Upper lobe of left lung (tissue), 6 donors: ENCODE results near the gene BGLAP. TPM values are rescaled to one million over a fixed set of nuclear protein-coding genes. Genes with fewer than 3 reads are reported as not detected.

Experiments
- ATAC-seq, 2 donors: fragments of 200-7000 bp; cut with Tn5 transposase; one replicate each; pipeline ENCODE4 v1.9.1; 2022; ENCODE audit warnings: mild to moderate bottlenecking in 2 of 2, moderate library complexity in 2 of 2; ENCODE audit not compliant: low FRiP score in 2 of 2
- DNase-seq, 2 donors: peaks; one replicate each; pipeline ENCODE4 v3.0.0-alpha.2; 2019 to 2020
- H3K27ac ChIP-seq, 4 donors: fragments of 200-600 bp; sonication (generic); one replicate each; pipeline ENCODE4 v1.5.1; 2016 to 2019
- H3K27me3 ChIP-seq, 4 donors: fragments of 200-600 bp; sonication (generic); one replicate each; pipeline ENCODE4 v1.5.1; 2017 to 2019
- H3K36me3 ChIP-seq, 4 donors: fragments of 200-600 bp; sonication (generic); one replicate each; pipeline ENCODE4 v1.5.1; 2016 to 2019
- H3K4me1 ChIP-seq, 4 donors: fragments of 200-600 bp; sonication (generic); one replicate each; pipeline ENCODE4 v1.5.1; 2018 to 2019
- H3K4me3 ChIP-seq, 4 donors: fragments of 200-600 bp; sonication (generic); one replicate each; pipeline ENCODE4 v1.5.1; 2017 to 2019; ENCODE audit warnings: mild to moderate bottlenecking in 2 of 4, moderate library complexity in 1 of 4
- H3K9me3 ChIP-seq, 4 donors: fragments of 200-600 bp; sonication (generic); one replicate each; pipeline ENCODE4 v1.5.1; 2018 to 2019
- EP300 ChIP-seq, 4 donors: sonication (generic); formaldehyde crosslinking; IDR thresholded peaks; one replicate each; pipeline ENCODE4 v1.5.1; 2017; ENCODE audit warnings: antibody characterized with exemption in 4 of 4, control low read depth in 2 of 4
- POLR2A ChIP-seq, 4 donors: fragments of 450-650 bp; IDR thresholded peaks; one replicate each; pipeline ENCODE4 v1.5.1; 2016 to 2017; ENCODE audit warnings: antibody characterized with exemption in 4 of 4, mild to moderate bottlenecking in 2 of 4
- POLR2AphosphoS5 ChIP-seq, 2 donors: sonication (generic); formaldehyde crosslinking; IDR thresholded peaks; one replicate each; pipeline ENCODE4 v1.5.1; 2017; ENCODE audit warnings: antibody characterized with exemption in 2 of 2
- WGBS, 2 donors: methylation state at CpG; one replicate each; pipeline ENCODE4 v1.1.5; 2017 to 2018; 5-methylcytosine and 5-hydroxymethylcytosine counted together
- total RNA-seq, 6 donors: library from RNA; depleted of rRNA in 4 of 6; stranded (reverse); fragments of >200 nt in 4 of 6; gene quantifications; one replicate each; pipeline versions ENCODE4 v1.1.0 to v1.2.1, GENCODE V29; 2016 to 2021
- TF ChIP-seq, protein P1 (sequence below), 6 experiments: fragments of 450-650 bp in 4 of 6; fragments of 200-600 bp in 2 of 6; sonication (generic) in 2 of 6; IDR thresholded peaks; one replicate each; pipeline ENCODE4 v1.5.1; 2016 to 2019; ENCODE audit warnings: antibody characterized with exemption in 6 of 6
- donor health status: DM: no; HTN: no; CAD: no; lungs with moderate emphysema.
- donor health status: DM: no; HTN: yes; CAD: no; lungs with severe emphysema.

Gene BGLAP
- total RNA-seq, 6 donors from 2014 or later, result 0.69 to 31.4 (median 1.9) TPM; not detected in 1

DNA sequence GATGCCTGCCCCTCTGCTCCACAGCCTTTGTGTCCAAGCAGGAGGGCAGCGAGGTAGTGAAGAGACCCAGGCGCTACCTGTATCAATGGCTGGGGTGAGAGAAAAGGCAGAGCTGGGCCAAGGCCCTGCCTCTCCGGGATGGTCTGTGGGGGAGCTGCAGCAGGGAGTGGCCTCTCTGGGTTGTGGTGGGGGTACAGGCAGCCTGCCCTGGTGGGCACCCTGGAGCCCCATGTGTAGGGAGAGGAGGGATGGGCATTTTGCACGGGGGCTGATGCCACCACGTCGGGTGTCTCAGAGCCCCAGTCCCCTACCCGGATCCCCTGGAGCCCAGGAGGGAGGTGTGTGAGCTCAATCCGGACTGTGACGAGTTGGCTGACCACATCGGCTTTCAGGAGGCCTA, 754 bp downstream of the BGLAP start:
- Histone ChIP-seq H3K9me3 (no peaks in the 10 kb centered on the region), H3K36me3 (peaks cover 13 to 46% (median 29%) of the 10 kb centered on the region in 4 donors), H3K27me3 (peaks cover 0 to 8% (median 0%) of the 10 kb centered on the region in 4 donors), H3K4me3 (no peak overlapping the region), H3K4me1 (peaks cover 13 to 30% (median 27%) of the 10 kb centered on the region in 4 donors), H3K27ac (no peak overlapping the region)
- TF ChIP-seq POLR2A (IDR thresholded peaks at IDR 0.05) (no peak), POLR2AphosphoS5 (IDR thresholded peaks at IDR 0.05) (no peak)
- ATAC-seq (no peak), DNase-seq (no peak)
- 83 to 88% methylated on average over 5 to 10 of the region's 10 CpGs for WGBS, 2 donors

DNA sequence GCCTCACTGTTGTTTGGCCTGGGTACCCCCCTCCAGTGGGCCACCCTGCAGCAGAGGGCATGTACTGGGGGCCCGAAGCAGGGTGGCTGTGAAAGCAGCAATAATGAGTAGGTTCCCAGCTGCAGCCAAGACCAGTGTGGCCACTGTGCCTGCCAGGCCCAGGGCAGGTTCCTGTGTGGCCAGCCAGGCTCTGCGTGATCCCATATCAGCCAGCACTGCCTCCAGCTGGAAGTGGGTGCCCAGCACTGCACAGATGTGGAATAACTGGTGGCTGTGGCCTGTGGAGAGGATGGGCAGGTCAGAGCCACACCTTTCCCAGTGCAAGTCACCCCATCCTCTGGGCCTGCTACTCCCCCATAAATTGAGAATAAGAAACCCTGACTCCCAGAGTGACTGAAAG, 2.1 kb downstream of the BGLAP start:
- ATAC-seq, result no peak
- TF ChIP-seq, protein P1, sequence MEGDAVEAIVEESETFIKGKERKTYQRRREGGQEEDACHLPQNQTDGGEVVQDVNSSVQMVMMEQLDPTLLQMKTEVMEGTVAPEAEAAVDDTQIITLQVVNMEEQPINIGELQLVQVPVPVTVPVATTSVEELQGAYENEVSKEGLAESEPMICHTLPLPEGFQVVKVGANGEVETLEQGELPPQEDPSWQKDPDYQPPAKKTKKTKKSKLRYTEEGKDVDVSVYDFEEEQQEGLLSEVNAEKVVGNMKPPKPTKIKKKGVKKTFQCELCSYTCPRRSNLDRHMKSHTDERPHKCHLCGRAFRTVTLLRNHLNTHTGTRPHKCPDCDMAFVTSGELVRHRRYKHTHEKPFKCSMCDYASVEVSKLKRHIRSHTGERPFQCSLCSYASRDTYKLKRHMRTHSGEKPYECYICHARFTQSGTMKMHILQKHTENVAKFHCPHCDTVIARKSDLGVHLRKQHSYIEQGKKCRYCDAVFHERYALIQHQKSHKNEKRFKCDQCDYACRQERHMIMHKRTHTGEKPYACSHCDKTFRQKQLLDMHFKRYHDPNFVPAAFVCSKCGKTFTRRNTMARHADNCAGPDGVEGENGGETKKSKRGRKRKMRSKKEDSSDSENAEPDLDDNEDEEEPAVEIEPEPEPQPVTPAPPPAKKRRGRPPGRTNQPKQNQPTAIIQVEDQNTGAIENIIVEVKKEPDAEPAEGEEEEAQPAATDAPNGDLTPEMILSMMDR (IDR thresholded peaks at IDR 0.05), result no peak
- TF ChIP-seq EP300 (IDR thresholded peaks at IDR 0.05), result no peak
- TF ChIP-seq POLR2A (IDR thresholded peaks at IDR 0.05), result no peak
- no peak for TF ChIP-seq POLR2AphosphoS5 (IDR thresholded peaks at IDR 0.05)
- DNase-seq, result no peak
- Histone ChIP-seq H3K27ac (no peak overlapping the region), H3K9me3 (no peaks in the 10 kb centered on the region), H3K36me3 (peaks cover under 1 to 37% (median 19%) of the 10 kb centered on the region in 4 donors), H3K27me3 (peaks cover 0 to 8% (median 0%) of the 10 kb centered on the region in 4 donors), H3K4me1 (peaks cover 13 to 35% (median 29%) of the 10 kb centered on the region in 4 donors), H3K4me3 (no peak overlapping the region)
- 100% methylated on average over 2 of the region's 2 CpGs; no CpG with 5 or more reads in 1 of the 2 donors for WGBS, 2 donors

GRCh38 chr1:156244712-156245111, 2.7 kb downstream of the BGLAP start:
- WGBS, 2 donors, result 92 to 94% methylated on average over 17 of the region's 17 CpGs
- Histone ChIP-seq H3K4me1 (peaks cover 13 to 35% (median 29%) of the 10 kb centered on the region in 4 donors), H3K9me3 (no peaks in the 10 kb centered on the region), H3K4me3 (no peak overlapping the region), H3K27ac (no peak overlapping the region), H3K27me3 (peaks cover 0 to 8% (median 0%) of the 10 kb centered on the region in 4 donors), H3K36me3 (peaks cover 2 to 37% (median 17%) of the 10 kb centered on the region in 4 donors)
- TF ChIP-seq, protein P1 (IDR thresholded peaks at IDR 0.05), result no peak
- TF ChIP-seq EP300 (IDR thresholded peaks at IDR 0.05) (no peak), POLR2A (IDR thresholded peaks at IDR 0.05) (no peak), POLR2AphosphoS5 (IDR thresholded peaks at IDR 0.05) (no peak)
- DNase-seq (no peak), ATAC-seq (no peak)

DNA sequence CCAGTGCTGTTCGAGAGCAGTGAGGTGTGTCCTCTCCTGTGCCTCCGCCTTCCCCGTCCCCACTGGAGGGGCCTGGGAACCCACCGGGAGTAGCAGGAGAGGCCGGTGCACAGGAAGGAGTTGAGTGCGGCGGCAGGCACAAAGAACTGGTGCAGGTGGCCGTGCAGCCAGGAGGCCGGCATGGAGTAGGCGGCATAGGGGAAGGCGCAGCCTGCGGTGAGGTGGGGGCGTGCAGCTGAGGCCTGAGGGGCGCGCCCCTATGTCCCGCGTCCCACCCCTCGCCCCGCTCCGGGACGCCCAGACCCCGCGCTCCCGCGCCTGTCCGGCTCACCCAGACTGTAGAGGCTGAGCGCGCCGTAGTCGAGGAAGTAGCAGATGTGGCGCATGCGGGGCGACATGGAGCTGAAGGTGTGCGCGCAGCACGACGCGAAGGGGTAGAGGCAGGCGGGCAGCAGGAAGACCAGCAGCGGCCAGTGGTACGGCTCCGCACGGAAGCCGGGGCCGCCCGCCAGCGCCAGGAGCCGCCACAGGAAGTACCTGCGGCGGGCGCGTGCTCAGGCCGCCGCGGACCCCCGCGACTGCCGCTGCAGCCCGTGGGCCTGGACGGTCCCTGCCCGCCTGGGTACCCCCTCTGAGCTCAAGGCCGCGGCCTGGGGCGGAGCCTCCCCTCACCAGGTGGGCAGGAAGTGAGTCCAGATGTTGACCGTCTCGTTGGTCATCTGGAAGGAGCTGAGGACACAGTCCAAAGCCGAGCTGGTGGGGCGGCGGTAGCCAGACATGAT, 3.7 kb downstream of the BGLAP start:
- WGBS, 2 donors, result 3 to 39% methylated on average over 3 to 69 of the region's 69 CpGs
- peaks cover 9 to 37% (median 22%) of the 10 kb centered on the region in 4 donors for H3K36me3 ChIP-seq
- TF ChIP-seq EP300 (IDR thresholded peaks at IDR 0.05) (no peak), POLR2A (IDR thresholded peaks at IDR 0.05) (no peak), POLR2AphosphoS5 (IDR thresholded peaks at IDR 0.05) (no peak)
- TF ChIP-seq, protein P1 (IDR thresholded peaks at IDR 0.05), result no peak
- no peaks in the 10 kb centered on the region for H3K9me3 ChIP-seq
- peaks cover 13 to 35% (median 29%) of the 10 kb centered on the region in 4 donors for H3K4me1 ChIP-seq
- H3K4me3 ChIP-seq, result peak overlapping the region; percentile 4 to 42 (median 34)
- peak; percentile 27 to 88 for DNase-seq
- no peak overlapping the region for H3K27ac ChIP-seq
- peak in 1 of 2 donors; percentile 6 for ATAC-seq
- H3K27me3 ChIP-seq, result peaks cover 0 to 8% (median 0%) of the 10 kb centered on the region in 4 donors

GRCh38 chr1:156246241-156246780, 4.3 kb downstream of the BGLAP start:
- peaks cover 16 to 41% (median 26%) of the 10 kb centered on the region in 4 donors for H3K36me3 ChIP-seq
- H3K4me1 ChIP-seq, result peaks cover 13 to 35% (median 29%) of the 10 kb centered on the region in 4 donors
- peaks cover 0 to 8% (median 0%) of the 10 kb centered on the region in 4 donors for H3K27me3 ChIP-seq
- 56 to 61% methylated on average over 10 of the region's 10 CpGs for WGBS, 2 donors
- TF ChIP-seq POLR2A (IDR thresholded peaks at IDR 0.05) (no peak), POLR2AphosphoS5 (IDR thresholded peaks at IDR 0.05) (no peak), EP300 (IDR thresholded peaks at IDR 0.05) (no peak)
- TF ChIP-seq, protein P1 (IDR thresholded peaks at IDR 0.05), result no peak
- ATAC-seq (no peak), DNase-seq (no peak)
- H3K9me3 ChIP-seq, result no peaks in the 10 kb centered on the region
- peak overlapping the region in 2 of 4 donors; percentile 41 to 42 for H3K4me3 ChIP-seq
- no peak overlapping the region for H3K27ac ChIP-seq
